Gastrocnemius medialis (tissue), 4 donors: ENCODE data around the gene TSPYL1.

Experiments
- POLR2A ChIP-seq, 2 donors: fragments of 450-650 bp; IDR thresholded peaks; one replicate each; pipeline ENCODE4 v1.6.1; 2017; ENCODE audit warnings: antibody characterized with exemption in 2 of 2, mild to moderate bottlenecking in 2 of 2, moderate library complexity in 2 of 2
- TF ChIP-seq, protein P1 (sequence below), 5 experiments: fragments of 450-650 bp in 3 of 5; fragments of 200-600 bp in 2 of 5; sonication (generic) in 2 of 5; IDR thresholded peaks in 4 of 5; conservative IDR thresholded peaks in 1 of 5; 1 replicate in 4 of 5; 2 replicates in 1 of 5; pipeline ENCODE4 v1.5.1; 2016 to 2019; ENCODE audit warnings: antibody characterized with exemption in 5 of 5, mild to moderate bottlenecking in 3 of 5, moderate library complexity in 3 of 5

DNA sequence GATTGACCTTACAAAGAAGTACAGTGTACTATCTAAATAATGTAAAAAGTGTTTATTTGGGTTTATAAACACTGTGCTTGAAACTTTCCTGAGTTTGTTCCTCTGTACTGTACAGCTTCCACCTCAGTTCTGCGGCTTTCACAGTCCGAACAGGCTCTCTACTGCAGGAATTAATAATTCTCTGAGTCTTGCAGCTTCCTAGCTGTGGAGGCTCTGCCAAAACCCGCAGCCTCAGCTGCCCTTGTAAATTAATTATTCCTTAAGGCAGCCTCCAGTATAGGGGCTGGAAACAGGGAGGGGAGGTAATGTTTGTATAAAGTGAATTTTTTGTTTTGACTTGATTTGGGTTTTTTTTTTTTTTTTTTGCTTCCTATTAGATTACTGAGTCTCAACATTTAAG lies 45.0 kb downstream of the TSPYL1 start:
- TF ChIP-seq, protein P1, sequence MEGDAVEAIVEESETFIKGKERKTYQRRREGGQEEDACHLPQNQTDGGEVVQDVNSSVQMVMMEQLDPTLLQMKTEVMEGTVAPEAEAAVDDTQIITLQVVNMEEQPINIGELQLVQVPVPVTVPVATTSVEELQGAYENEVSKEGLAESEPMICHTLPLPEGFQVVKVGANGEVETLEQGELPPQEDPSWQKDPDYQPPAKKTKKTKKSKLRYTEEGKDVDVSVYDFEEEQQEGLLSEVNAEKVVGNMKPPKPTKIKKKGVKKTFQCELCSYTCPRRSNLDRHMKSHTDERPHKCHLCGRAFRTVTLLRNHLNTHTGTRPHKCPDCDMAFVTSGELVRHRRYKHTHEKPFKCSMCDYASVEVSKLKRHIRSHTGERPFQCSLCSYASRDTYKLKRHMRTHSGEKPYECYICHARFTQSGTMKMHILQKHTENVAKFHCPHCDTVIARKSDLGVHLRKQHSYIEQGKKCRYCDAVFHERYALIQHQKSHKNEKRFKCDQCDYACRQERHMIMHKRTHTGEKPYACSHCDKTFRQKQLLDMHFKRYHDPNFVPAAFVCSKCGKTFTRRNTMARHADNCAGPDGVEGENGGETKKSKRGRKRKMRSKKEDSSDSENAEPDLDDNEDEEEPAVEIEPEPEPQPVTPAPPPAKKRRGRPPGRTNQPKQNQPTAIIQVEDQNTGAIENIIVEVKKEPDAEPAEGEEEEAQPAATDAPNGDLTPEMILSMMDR (IDR thresholded peaks at IDR 0.05 in 4 of 5, conservative IDR thresholded peaks at IDR 0.05 in 1 of 5), result no peak
- no peak for TF ChIP-seq POLR2A (IDR thresholded peaks at IDR 0.05)
